Measurements from ENCODE around the gene OR5B21. TPM values are rescaled to one million over a fixed set of nuclear protein-coding genes. Genes with fewer than 3 reads are reported as not detected.

Gene OR5B21
- polyA plus RNA-seq, 1 of the 3 experiments (the other 2 are of a cell fraction): not detected

DNA sequence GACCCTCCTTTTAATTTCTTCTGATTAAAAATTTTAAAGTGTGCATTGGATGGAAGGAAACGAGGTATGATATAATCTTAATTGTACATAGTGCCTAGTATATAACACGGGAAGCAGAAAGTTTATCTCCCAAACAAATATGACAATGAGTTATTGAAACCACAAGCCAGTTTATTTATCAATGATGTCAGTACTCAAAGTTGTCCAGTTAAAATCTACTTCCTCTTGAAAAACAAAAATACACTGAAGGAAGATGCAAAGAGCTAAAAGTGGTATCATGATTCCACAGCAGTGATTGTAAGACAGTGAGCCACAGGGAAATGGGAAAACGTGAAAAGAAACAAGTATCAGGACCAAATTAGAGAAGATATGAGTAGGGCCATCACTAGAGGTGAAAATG lies 18.8 kb upstream of the OR5B21 start:
- H3K9me2 ChIP-seq: no peaks in the 10 kb centered on the region
- POLR2A ChIA-PET: no interaction called here
- no peaks in the 10 kb centered on the region for H3K79me2 ChIP-seq (ENCODE audit: insufficient read depth)
- TF ChIP-seq NRF1 (IDR thresholded peaks at IDR 0.05; ENCODE audit: low read depth, low read length) (no peak), SIN3A (IDR thresholded peaks at IDR 0.05; ENCODE audit: borderline replicate concordance, low read depth, low read length) (no peak), FOSL2 (IDR thresholded peaks at IDR 0.05; ENCODE audit: borderline replicate concordance, low read depth) (no peak), POLR2AphosphoS5 (IDR thresholded peaks at IDR 0.05; ENCODE audit: low read depth, low read length) (no peak), MEF2A (IDR thresholded peaks at IDR 0.05; ENCODE audit: borderline replicate concordance, low read depth) (no peak), FOXM1 (IDR thresholded peaks at IDR 0.05; ENCODE audit: low read depth) (no peak), CHD2 (IDR thresholded peaks at IDR 0.05; ENCODE audit: low read length, partially characterized antibody) (no peak), SMC3 (IDR thresholded peaks at IDR 0.05; ENCODE audit: low read depth, low read length) (no peak), RXRA (IDR thresholded peaks at IDR 0.05; ENCODE audit: borderline replicate concordance, low read depth) (no peak), EP300 (IDR thresholded peaks at IDR 0.05; ENCODE audit: borderline replicate concordance in 1 of 2, low read depth in 1 of 2, low read length in 1 of 2) (no peak), TAF1 (IDR thresholded peaks at IDR 0.05; ENCODE audit: borderline replicate concordance, low read depth, low read length) (no peak), TEAD4 (IDR thresholded peaks at IDR 0.05; ENCODE audit: borderline replicate concordance, insufficient read depth) (no peak), TCF12 (IDR thresholded peaks at IDR 0.05) (no peak), GABPA (IDR thresholded peaks at IDR 0.05; ENCODE audit: low read depth) (no peak), ELF1 (IDR thresholded peaks at IDR 0.05) (no peak)
- TF ChIP-seq, protein P1, sequence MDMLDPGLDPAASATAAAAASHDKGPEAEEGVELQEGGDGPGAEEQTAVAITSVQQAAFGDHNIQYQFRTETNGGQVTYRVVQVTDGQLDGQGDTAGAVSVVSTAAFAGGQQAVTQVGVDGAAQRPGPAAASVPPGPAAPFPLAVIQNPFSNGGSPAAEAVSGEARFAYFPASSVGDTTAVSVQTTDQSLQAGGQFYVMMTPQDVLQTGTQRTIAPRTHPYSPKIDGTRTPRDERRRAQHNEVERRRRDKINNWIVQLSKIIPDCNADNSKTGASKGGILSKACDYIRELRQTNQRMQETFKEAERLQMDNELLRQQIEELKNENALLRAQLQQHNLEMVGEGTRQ (IDR thresholded peaks at IDR 0.05; ENCODE audit: borderline replicate concordance, low read depth, low read length): no peak
- TF ChIP-seq, protein P2, sequence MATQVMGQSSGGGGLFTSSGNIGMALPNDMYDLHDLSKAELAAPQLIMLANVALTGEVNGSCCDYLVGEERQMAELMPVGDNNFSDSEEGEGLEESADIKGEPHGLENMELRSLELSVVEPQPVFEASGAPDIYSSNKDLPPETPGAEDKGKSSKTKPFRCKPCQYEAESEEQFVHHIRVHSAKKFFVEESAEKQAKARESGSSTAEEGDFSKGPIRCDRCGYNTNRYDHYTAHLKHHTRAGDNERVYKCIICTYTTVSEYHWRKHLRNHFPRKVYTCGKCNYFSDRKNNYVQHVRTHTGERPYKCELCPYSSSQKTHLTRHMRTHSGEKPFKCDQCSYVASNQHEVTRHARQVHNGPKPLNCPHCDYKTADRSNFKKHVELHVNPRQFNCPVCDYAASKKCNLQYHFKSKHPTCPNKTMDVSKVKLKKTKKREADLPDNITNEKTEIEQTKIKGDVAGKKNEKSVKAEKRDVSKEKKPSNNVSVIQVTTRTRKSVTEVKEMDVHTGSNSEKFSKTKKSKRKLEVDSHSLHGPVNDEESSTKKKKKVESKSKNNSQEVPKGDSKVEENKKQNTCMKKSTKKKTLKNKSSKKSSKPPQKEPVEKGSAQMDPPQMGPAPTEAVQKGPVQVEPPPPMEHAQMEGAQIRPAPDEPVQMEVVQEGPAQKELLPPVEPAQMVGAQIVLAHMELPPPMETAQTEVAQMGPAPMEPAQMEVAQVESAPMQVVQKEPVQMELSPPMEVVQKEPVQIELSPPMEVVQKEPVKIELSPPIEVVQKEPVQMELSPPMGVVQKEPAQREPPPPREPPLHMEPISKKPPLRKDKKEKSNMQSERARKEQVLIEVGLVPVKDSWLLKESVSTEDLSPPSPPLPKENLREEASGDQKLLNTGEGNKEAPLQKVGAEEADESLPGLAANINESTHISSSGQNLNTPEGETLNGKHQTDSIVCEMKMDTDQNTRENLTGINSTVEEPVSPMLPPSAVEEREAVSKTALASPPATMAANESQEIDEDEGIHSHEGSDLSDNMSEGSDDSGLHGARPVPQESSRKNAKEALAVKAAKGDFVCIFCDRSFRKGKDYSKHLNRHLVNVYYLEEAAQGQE (IDR thresholded peaks at IDR 0.05; ENCODE audit: low read depth, low read length): no peak
- TF ChIP-seq, protein P3, sequence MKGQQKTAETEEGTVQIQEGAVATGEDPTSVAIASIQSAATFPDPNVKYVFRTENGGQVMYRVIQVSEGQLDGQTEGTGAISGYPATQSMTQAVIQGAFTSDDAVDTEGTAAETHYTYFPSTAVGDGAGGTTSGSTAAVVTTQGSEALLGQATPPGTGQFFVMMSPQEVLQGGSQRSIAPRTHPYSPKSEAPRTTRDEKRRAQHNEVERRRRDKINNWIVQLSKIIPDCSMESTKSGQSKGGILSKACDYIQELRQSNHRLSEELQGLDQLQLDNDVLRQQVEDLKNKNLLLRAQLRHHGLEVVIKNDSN (IDR thresholded peaks at IDR 0.05; ENCODE audit: borderline replicate concordance, low read depth): no peak
- TF ChIP-seq, protein P4, sequence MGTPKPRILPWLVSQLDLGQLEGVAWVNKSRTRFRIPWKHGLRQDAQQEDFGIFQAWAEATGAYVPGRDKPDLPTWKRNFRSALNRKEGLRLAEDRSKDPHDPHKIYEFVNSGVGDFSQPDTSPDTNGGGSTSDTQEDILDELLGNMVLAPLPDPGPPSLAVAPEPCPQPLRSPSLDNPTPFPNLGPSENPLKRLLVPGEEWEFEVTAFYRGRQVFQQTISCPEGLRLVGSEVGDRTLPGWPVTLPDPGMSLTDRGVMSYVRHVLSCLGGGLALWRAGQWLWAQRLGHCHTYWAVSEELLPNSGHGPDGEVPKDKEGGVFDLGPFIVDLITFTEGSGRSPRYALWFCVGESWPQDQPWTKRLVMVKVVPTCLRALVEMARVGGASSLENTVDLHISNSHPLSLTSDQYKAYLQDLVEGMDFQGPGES (IDR thresholded peaks at IDR 0.05; ENCODE audit: low read depth, low read length): no peak
- TF ChIP-seq, protein P5, sequence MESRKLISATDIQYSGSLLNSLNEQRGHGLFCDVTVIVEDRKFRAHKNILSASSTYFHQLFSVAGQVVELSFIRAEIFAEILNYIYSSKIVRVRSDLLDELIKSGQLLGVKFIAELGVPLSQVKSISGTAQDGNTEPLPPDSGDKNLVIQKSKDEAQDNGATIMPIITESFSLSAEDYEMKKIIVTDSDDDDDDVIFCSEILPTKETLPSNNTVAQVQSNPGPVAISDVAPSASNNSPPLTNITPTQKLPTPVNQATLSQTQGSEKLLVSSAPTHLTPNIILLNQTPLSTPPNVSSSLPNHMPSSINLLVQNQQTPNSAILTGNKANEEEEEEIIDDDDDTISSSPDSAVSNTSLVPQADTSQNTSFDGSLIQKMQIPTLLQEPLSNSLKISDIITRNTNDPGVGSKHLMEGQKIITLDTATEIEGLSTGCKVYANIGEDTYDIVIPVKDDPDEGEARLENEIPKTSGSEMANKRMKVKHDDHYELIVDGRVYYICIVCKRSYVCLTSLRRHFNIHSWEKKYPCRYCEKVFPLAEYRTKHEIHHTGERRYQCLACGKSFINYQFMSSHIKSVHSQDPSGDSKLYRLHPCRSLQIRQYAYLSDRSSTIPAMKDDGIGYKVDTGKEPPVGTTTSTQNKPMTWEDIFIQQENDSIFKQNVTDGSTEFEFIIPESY (IDR thresholded peaks at IDR 0.05; ENCODE audit: borderline replicate concordance, low read depth): no peak
- H4K20me1 ChIP-seq (ENCODE audit: insufficient read depth): no peaks in the 10 kb centered on the region
- no peak overlapping the region for H2AFZ ChIP-seq (ENCODE audit: low read depth)
- no peak overlapping the region for H3K4me3 ChIP-seq (ENCODE audit: low read depth in 2 of 2, low read length in 1 of 2)
- H3K9me3 ChIP-seq: no peaks in the 10 kb centered on the region
- no peak overlapping the region for H3K27ac ChIP-seq (ENCODE audit: low read depth in 2 of 2, low read length in 1 of 2)
- H3K36me3 ChIP-seq (replicated peaks in 1 of 2; ENCODE audit: control insufficient read depth in 1 of 2, insufficient read depth in 2 of 2, low read length in 1 of 2): peaks cover 0 to 2% of the 10 kb centered on the region in 2 experiments
- no peak overlapping the region for H3K9ac ChIP-seq
- DNase-seq: no peak
- H3K4me2 ChIP-seq: no peak overlapping the region
- no peaks in the 10 kb centered on the region for H3K4me1 ChIP-seq (ENCODE audit: control insufficient read depth in 1 of 2, insufficient read depth in 2 of 2, low read depth in 1 of 2, low read length in 1 of 2)
- WGBS (ENCODE audit: low lambda C conversion rate): 66% methylated on average over 3 of the region's 3 CpGs
- peaks cover 9% of the 10 kb centered on the region for H3F3A ChIP-seq (replicated peaks; ENCODE audit: insufficient read depth)
- no peaks in the 10 kb centered on the region for H3K27me3 ChIP-seq (ENCODE audit: insufficient read depth)
- CTCF ChIA-PET: interaction anchor here (0.7 to 1.5 kb wide), 3 partner anchors 10 to 252 kb away, joined by 3 to 7 read pairs (median 4); no protein-coding TSS in a partner anchor
